HG03521 (cell line): ENCODE data around the gene ZMYM1.
"Not testable (repeated sequence)": the region's sequence is repeated elsewhere in the genome, so short reads cannot be mapped to it uniquely, and the experiment has no call there.

Experiments used
- ATAC-seq: cut with Tn5 transposase; IDR thresholded peaks from one replicate; pipeline ENCODE4 v1.9.1; 2021; ENCODE audit warnings: mild to moderate bottlenecking, moderate library complexity; ENCODE audit not compliant: unreplicated experiment

ZMYM1 gene

GRCh38 chr1:35079003-35079930, at the start of gene ZMYM1:
Gene ZMYM1, plus strand, starts transcription at chr1:35079385. Its CDS starts 14,603 bp downstream, at chr1:35093988.
- ATAC-seq = peak; percentile 91

- no peak for ATAC-seq
These were observed 49.4 kb upstream of the ZMYM1 start for GRCh38 chr1:35029761-35030160.

DNA sequence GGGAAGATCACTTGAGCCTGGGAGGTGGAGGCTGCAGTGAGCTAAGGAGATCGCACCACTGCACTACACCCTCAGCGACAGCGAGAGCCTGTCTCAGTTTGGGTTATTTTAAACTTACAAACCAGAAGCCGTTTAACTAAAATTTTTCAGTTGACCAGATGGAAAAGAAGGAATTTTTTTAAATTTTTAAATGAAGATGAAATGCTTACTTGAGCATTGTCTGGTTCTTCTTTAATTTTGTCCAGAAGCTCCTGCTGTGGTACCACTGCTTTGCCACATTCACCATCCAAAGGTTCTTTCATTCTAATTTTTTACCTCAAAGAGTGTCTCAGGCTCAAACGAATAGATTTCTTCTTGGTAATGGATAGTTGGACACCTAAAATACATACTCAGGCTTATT, 48.8 kb upstream of the ZMYM1 start:
- no peak for ATAC-seq

GRCh38 chr1:35030756-35031446, 48.3 kb upstream of the ZMYM1 start:
- no peak for ATAC-seq

DNA sequence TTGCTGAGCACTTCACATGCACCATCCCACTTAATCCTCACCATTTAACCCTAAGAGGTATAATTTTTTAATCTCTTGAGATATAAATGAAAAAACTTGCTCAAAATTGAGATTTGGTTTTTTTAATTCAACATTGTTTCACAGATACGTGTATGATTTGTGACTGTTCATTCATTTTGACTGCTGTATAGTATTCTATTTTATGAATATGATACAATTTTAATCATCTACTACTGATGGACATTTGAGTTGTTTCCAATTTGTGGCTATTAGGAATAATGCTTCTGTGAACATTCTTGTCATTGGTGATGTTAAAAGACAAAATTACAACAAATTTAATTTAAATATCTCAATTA, 46.8 kb upstream of the ZMYM1 start:
- no peak for ATAC-seq

GRCh38 chr1:35033346-35033745, 45.8 kb upstream of the ZMYM1 start:
- ATAC-seq = no peak

GRCh38 chr1:35036621-35037020, 42.6 kb upstream of the ZMYM1 start:
- ATAC-seq = no peak

GRCh38 chr1:35037206-35037605, 42.0 kb upstream of the ZMYM1 start:
- no peak for ATAC-seq

GRCh38 chr1:35038723-35039122, 40.5 kb upstream of the ZMYM1 start:
- ATAC-seq = no peak

DNA sequence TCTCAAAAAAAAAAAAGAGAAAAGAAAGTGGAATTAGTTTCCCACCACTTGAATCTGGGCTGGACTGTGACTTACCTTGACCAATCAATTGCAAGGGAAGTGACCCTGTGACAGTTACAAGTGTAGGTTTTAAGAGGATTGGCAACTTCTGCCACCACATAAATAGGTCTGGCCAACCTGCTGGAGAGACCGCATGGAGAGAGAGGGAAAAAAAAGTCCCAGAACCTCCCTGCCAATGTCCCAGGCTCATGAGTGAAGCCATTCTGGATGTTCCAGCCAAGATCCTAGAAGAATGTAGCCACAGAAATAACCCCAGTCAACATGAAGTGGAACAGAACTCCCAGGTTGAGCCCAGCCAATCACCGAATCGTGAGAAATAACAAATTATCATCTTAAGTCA, 35.7 kb upstream of the ZMYM1 start:
- ATAC-seq = no peak

DNA sequence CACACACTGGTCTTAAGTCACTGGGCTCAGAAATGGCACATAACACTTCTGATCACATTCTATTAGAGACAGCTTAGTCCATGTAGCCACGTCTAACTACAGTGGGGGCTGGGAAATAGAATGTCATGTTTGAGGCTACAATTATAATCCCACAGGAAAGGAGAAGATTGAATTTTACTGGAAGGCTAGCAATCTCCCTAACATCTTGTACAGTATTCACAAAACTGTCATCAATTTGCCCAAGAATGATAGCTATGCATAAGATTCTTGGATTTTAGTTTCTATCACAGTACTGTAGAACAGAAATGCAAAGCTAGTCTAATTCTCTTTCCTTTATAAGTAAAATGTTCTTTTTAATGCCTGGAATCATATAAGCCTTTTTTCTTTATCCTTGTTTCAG, 34.8 kb upstream of the ZMYM1 start:
- no peak for ATAC-seq

GRCh38 chr1:35046730-35047129, 32.5 kb upstream of the ZMYM1 start:
- no peak for ATAC-seq

- ATAC-seq = no peak
These were observed 31.9 kb upstream of the ZMYM1 start for GRCh38 chr1:35047188-35047858.

DNA sequence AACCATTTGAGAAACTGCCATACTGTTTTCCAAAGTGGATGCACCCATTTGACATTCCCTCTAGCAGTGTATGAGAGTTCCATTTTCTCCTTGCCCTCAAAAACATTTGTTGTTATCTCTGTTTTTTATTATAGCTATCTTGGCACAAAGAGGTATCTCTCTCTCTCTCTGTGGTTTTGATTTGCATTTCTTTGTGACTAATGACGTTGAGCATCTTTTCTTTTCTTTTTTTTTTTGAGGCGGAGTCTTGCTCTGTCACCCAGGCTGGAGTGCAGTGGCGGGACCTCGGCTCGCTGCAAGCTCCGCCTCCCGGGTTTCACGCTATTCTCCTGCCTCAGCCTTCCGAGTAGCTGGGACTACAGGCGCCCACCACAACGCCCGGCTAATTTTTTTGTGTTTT, 30.1 kb upstream of the ZMYM1 start:
- no peak for ATAC-seq

DNA sequence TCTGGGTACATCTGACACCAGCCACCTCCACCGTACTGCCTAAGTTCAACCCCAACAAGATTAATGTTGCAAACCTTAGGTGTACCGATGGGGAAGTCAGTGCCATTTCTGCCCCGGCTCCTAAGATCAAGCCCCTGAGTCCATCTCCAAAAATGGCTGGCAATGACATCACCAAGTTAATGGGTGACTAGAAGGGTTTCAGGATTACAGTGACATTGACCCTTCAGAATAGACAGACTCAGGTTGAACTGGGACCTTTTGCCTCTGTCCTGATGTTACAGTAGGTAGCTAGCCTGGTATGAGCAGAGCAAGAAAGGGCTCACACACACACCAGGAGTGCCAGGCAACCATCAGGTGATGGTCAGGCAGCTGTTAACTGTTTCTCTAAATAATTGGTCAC, 25.8 kb upstream of the ZMYM1 start:
- ATAC-seq = no peak

- not testable (repeated sequence) for ATAC-seq
These were observed 24.9 kb upstream of the ZMYM1 start for GRCh38 chr1:35054282-35054681.

DNA sequence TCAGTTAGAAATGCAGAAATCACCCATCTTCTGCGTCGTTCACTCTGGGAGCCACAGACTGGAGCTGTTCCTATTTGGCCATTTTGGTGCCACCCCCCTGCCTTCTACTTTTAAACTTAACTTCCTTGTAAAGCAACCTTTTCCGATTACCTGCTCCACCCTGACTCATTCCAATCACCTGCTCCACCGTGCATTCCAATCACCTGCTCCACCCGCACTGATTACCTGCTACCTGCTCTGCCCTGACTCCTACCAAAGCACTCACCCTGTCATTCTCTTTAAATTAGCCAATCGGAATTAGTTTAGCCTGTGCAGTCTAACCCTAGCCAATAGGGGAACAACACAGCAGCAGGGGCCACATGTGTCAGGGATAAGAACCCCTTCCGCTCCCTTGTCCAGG, 20.9 kb upstream of the ZMYM1 start:
- not testable (repeated sequence) for ATAC-seq

- ATAC-seq = no peak
These were observed 20.2 kb upstream of the ZMYM1 start for GRCh38 chr1:35058988-35059387.

- ATAC-seq = no peak
These were observed 16.5 kb upstream of the ZMYM1 start for GRCh38 chr1:35062518-35063196.

DNA sequence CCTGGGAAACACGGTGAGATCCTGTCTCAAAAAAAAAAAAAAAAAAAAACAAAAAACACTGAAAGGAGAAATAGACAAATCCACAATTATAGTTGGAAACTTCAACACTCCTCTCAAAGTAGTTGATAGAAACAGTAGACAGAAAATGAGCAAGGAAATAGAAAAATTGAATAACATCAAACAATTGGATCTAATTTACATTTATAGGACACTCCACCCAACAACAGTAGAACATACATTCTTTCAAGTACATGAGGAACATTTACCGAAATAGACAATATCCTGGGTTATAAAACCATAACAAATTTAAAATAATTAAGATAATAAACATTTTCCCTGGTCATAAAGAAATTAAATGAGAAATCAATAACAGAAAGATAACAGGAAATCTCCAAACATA, 14.9 kb upstream of the ZMYM1 start:
- no peak for ATAC-seq

- no peak for ATAC-seq
These were observed 9.4 kb upstream of the ZMYM1 start for GRCh38 chr1:35069746-35070145.
